Stimulated activated CD8-positive, alpha-beta memory T cell treated with anti-CD3 and anti-CD28 coated beads, Interleukin-12 subunit alpha, Interleukin-12 subunit beta, amount 100 ng/mL, for 24 hours (primary cell): ENCODE results near the gene DPP7.
A peak's percentile ranks its signal among the peaks of the same experiment; 100 is the strongest.

Experiments
- DNase-seq: peaks from one replicate; pipeline ENCODE4 v3.0.0-alpha.2; 2020; ENCODE audit errors: extremely low read depth

The DPP7 gene

DNA sequence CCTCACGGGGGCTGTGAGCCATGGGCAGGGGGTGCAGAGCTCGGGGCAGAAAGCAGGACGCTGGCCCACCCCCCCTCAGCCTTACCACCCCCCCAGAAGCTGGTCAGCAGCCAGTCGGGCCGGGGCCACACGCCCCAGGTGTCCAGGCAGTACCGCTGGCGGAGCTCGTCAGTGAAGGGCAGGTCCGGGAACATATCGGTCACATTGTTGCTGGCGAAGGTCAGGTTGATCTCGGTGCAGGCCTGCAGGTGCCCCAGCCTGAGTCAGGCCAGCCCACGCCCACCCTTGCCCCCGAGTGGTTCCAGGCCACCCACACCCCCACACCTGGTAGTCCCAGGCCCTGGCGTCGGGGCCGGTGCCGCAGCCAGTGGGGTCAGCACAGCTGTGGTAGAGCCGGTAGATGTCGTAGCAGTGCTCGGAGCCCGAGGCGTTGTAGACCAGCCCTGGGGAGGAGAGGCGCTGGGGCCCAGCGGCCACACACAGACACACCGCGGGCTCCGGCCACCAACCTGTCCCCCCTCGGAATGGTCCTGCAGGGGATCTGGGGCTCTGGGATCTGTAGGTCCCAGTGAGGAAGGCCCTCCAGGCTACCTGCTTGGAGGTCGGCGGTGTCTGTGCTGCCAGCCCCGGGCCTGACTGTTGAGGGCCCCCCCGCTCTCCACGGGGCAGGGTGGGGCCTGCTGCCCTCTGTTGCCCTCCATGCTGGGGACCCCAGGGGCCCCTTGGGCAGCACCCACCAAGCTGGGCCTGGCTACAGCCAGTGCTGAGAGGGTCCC is 2.6 kb downstream of the DPP7 start:
- DNase-seq = no peak

DNA sequence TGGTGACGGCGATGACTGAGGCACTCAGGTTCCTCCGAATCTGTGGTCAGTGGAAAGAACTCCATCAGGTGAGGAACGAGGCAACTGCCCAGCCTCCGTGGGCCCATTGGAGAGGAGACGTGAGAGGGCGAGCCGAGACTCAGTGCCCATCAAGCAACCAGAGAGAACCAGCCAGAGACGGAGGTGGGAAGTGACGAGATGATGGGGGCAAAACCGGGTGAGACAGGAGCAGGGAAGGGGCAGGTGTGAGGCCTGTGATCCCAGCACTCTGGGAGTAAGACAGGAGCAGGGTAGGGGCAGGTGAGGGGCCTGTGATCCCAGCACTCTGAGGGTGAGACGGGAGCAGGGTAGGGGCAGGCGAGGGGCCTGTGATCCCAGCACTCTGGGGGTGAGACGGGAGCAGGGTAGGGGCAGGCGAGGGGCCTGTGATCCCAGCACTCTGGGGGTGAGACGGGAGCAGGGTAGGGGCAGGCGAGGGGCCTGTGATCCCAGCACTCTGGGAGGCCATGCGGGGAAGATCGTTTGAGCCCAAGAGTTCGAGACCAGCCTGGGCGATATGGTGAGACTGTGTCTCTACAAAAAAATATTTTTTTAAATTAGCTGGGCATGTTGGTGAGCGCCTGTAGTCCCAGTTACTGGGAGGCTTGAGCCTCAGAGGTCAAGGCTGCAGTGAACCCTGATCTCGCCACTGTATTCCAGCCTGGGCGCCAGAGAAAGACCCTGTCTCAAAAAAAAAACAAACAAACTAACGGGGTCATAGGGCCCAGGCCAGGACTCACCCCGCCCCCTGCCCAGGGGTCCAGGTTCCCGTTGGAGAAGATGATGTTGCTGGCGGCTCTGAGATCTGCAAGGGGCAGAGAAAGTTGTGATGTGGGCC is 3.4 kb downstream of the DPP7 start:
- no peak for DNase-seq

DNA sequence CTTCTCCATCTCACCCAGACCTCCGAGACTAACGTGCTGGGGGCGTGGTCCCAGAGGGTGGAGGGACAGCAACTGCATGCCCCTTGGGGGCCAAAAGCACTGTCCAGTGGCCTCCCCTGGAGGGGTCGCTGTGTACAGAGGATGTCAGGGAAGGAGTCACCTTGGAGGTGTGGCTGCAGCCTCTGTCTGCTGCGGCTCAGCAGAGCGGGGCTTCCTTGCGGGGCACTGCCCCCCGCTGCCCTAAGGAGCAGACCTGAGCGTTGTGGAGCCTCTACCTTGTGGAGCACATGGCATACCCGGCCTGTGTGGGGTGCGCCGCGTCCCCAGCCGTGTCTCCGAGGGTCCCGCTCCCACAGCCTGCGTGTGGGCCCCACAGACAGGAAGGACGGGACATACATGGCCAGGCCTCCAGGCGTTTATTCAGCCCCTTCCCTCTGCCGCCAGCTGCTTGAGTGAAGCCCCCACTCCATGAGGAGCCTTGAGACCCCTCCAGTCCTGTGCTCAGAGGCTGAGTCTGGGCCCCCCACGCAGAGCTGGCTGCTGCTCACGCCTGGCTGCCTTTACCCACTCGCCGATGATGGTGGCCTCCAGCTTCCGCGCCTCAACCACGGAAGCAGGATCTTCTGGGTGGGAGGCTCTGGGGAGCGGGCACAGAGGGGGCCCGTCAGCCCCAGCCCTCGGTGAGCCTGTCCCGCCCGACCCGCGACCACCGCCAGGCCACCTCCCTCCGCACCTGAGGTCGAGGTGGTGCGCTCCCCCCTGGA is 4.2 kb downstream of the DPP7 start:
- no peak for DNase-seq

DNA sequence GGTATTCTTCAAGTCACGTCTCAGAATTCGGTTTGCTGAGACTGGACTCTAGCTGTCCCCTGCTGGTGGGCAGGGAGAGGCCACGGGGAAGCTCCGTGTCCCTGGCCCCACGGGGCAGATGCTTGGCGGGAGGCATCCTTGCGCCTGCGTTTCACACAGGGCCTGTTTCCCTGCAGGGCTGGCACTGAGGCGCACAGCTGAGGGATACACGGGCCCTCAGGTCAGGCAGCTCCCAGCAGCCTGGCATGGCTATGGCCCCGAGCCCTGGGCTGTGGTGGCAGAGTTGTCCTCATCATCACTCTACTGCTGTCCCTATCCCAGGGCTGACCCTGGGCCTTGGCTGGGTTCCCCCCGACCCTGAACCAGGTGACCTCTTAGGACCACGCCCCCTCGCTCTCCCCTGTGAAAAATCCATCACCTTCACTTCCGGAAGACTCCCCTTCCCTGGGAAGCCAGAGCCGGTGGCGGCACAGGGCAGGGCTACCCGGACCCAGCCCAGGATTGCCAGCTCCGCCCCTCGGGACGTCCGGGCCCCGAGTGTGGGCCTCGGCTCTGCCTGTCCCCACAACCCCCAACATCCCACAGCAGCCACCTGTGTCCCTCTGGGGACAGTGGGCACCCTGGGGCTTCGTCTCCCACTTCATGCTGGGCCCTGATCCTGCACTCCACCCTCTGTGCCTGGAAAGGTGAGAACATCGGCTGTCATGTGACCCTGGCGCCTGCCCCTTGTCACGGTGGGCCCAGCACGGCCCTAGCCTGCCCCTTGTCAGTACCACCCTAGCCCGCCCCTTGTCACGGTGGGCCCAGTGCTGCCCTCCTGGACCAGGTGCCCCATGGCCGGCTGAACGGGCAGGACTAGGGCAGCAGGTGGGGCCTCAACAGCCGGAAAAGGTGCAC is 5.0 kb downstream of the DPP7 start:
- no peak for DNase-seq

DNA sequence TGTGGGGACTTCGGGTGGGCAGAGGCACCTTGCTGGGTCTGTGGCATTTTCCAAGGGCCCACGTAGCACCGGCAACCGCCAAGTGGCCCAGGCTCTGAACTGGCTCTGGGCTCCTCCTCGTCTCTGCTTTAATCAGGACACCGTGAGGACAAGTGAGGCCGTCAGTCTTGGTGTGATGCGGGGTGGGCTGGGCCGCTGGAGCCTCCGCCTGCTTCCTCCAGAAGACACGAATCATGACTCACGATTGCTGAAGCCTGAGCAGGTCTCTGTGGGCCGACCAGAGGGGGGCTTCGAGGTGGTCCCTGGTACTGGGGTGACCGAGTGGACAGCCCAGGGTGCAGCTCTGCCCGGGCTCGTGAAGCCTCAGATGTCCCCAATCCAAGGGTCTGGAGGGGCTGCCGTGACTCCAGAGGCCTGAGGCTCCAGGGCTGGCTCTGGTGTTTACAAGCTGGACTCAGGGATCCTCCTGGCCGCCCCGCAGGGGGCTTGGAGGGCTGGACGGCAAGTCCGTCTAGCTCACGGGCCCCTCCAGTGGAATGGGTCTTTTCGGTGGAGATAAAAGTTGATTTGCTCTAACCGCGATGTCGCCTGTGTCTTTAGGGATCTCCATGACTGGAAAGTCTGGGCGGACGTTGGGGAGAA is 5.8 kb downstream of the DPP7 start:
- DNase-seq = no peak

DNA sequence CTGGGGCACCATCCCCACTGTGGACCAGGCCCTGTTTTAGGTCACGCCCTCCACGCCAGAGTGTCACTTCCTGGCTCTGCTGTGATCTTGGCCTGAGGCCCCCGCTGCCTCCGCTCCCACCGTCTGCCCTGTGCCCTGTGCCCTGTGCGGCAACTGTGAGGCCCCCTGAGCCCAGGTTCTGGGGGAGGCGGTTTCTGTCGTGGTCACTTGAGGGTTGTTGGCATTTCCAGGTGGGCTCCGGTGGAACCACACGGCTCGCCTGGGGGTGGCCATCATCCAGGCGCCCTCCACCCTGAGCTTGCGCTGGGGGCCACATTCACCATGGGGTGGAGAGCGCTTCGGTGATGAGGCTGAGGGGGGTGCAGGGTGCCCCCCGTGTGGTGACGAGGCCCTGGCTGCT is 6.6 kb downstream of the DPP7 start:
- no peak for DNase-seq

DNA sequence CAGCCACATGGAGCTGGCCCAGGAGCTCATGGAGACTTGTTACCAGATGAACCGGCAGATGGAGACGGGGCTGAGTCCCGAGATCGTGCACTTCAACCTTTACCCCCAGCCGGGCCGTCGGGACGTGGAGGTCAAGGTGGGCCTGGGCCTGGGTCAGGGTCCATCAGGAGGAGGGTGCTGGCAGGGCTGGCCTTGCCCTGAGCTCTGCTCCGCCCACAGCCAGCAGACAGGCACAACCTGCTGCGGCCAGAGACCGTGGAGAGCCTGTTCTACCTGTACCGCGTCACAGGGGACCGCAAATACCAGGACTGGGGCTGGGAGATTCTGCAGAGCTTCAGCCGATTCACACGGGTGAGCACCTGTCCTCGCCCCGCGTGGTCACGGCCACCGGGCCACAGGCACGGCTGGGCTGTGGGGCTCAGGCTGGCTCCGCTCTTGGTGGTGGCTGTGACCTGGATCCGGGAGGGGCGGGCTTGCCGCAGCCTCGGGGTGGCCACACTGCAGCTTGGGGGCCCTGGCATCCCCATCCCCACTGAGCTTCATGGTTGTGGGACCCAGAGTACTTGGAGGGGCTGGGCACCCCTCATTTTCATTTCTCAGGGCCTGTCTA is 7.1 kb downstream of the DPP7 start:
- no peak for DNase-seq

DNA sequence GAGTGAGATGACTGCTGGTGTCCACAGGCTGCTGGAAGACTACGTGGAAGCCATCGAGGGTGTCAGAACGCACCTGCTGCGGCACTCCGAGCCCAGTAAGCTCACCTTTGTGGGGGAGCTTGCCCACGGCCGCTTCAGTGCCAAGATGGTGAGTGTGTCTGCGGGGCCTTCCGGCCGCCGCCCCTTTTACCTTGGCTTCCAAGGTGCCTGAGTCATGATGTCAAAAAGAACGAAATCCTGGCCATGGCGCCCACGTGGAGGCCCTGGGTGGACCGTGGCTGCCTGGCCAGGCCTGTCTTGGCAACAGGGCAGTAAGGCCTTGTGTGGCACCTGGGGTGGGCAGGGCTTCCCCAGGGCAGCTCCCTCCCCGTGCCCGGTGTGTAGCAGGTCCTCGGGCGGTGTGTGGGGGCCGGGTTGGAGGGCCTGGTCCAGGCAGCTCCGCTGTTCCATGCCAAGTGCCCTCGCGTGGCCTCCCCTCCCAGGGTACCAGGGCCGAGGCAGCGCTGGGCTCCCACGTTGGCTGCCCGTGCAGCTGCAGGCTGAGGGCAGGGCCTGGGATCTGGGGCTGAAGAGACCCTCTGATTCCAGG is 7.8 kb downstream of the DPP7 start:
- DNase-seq = no peak

DNA sequence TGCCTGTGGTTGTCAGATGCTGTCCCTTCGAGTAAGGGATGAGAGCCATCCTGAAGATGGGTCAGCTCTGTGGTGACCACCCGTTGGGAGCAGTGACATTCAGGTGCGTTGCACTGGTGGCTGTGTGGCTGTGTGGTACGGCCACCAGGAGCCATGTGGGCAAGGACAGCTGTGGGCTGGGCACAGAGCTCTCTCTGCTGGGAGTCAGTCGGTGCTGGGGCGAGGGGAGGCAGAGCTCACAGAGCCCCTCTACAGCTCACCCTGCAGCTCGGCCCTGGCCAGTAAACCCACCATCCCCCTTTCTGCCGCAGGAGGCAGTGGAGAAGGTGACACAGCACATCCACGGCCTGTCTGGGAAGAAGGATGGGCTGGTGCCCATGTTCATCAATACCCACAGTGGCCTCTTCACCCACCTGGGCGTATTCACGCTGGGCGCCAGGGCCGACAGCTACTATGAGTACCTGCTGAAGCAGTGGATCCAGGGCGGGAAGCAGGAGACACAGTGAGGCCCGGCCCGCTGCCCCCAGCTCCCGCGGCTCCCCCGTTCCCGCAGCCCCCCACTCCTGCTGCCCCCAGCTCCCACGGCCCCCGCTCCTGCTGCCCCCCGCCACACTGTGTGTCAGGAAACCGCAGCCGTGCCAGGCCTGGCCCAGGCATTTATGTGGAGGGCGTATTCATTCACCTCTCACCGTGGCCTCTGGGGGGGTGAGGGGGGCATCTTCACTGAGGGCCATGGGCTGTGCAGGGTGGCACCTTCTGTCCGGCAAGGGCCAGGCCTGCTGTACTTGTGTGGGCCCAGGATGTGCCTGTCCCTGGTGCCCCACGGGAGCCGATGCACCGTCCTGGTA is 8.5 kb downstream of the DPP7 start:
- DNase-seq = no peak

DNA sequence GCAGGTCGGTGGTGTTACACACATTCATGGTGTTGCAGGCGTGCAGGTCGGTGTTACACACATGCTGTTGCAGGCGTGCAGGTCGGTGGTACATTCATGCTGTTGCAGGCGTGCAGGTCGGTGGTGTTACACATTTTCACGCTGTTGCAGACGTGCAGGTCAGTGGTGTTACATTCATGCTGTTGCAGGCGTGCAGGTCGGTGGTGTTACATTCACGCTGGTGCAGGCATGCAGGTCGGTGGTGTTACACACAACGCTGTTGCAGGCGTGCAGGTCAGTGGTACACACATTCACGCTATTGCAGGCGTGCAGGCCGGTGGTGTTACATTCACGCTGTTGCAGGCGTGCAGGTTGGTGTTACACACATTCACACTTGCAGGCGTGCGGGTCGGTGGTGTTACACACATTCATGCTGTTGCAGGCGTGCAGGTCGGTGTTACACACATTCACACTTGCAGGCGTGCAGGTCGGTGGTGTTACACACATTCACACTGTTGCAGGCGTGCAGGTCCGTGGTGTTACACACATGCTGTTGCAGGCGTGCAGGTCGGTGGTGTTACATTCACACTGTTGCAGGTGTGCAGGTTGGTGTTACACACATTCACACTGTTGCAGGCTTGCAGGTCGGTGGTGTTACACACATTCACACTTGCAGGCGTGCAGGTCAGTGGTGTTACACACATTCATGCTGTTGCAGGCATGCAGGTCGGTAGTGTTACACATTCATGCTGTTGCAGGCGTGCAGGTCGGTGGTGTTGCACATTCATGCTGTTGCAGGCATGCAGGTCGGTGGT is 11.1 kb downstream of the DPP7 start:
- no peak for DNase-seq

DNA sequence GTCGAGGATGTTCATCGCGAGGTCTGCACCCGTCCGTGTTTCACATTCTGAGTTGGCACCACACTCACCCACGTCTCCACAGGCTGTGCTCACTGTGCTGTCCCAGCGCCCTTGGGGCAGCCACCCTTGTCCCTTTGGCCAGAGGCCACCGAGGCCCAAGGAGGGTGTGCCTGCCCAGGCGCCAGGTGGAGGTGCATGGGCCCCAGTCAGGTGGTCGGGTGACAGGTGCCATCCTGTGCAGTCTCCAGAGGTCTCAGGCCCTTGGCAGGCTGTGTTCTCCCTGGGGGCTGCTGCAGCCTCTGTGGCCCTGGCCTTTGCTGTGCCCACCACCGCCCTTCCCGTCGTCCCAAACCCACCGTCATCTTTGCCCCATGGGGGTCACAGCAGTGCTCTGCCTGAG is 15.3 kb downstream of the DPP7 start:
- no peak for DNase-seq

DNA sequence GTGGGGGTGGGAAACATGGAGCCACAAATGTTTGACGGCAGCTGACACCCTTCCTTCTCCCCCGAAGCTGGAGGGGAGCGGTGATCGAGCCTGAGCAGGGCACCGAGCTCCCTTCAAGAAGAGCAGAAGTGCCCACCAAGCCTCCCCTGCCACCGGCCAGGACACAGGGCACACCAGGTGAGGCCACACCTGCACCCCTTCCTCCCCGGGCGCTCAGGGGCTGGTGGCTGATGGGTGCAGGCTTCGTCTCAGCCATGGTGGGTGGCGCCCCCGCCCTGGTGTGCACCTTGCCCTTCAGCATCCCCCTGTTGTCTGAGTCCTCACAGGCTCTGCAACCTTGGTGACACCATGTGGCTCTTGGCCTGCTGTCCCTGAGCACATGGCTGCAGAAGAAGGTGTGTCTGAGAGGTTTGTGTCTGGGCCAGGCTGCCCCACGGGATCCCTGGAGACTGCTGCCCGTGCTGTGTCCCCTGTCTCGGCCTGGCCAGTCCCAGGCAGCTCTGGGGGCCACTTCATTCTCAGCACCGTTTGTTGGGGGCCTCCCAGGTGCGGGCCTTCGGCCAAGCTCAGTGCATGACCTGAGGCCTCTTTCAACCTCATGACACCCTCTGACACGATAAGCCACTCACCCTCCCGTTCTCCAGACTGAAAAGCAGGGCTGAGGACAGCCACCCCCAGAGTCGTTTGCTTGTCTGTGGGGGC is 16.6 kb downstream of the DPP7 start:
- DNase-seq = no peak

DNA sequence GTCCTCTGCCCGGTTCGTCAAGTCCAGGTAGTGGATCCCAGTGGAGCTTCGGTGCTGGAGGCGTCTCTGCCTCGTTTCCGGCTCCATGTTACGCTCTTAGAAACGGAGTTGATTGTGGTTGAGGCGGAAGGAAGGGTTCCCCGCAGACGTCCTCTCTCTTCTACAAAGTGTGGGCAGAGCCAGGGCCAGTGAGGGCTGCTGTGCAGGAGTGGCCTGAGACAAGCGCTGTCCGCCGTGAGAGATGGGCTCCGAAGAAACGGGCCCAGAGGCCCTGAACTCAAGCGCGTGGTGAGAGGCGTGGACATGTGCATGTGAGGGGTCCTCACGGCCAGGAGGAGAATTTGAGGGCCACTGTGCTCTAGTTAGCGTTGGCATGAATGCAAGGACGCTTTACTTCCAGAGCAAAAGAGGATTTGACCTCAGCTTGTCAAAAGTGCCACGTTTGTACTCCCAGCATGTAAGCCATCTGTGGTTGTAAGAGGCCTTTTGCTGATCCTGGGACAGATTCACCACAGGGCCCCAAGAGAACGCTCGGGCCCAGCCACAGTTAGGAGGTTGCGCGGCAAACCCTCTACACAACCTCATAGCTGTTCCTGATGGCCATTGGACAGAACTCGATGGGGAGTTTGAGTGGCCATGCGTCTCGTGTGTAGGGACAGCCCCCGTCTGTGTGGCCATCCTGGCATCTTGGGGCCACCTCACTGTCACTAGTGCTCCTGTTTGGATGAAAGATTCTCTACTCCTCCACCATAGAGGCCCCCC is 17.6 kb downstream of the DPP7 start:
- no peak for DNase-seq

DNA sequence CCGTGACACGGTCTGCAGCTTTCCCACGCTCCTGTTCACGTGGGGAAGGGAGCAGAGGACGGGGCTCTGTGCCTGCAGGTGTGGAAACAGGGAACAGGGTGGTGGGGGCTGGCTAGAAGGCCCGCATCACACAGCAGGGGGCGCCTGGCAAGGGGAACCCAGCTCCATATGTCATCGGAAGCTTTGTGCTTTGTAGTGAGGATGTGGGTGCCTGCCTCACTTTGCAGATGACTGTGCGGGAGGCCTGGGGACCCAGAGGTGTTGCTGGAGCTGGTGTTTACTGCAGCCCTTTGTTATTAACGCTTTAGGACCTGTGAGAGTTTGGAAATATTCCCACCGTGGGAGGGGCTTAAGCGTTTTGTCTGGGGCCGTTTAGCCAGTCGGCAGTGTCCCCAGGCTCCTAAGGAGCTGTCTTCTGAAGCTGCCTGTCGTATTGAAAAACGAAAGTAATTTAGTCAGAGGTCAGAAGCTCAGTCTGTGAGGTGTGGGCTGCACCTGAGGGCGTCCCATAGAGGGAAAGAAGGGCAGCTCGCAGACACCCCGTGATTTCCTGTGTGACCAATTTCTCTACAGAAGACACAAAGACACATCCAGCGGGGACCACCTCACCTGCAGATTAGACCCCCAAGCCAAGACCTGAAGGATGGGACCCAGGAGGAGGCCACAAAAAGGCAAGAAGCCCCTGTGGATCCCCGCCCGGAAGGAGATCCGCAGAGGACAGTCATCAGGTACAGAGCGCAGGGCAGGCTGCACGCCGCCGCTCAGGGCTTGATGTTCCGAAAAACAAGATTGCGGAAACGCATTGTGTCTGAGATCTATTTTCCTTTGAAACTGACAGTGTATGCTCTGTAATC is 18.6 kb downstream of the DPP7 start:
- peak; percentile 64 for DNase-seq

DNA sequence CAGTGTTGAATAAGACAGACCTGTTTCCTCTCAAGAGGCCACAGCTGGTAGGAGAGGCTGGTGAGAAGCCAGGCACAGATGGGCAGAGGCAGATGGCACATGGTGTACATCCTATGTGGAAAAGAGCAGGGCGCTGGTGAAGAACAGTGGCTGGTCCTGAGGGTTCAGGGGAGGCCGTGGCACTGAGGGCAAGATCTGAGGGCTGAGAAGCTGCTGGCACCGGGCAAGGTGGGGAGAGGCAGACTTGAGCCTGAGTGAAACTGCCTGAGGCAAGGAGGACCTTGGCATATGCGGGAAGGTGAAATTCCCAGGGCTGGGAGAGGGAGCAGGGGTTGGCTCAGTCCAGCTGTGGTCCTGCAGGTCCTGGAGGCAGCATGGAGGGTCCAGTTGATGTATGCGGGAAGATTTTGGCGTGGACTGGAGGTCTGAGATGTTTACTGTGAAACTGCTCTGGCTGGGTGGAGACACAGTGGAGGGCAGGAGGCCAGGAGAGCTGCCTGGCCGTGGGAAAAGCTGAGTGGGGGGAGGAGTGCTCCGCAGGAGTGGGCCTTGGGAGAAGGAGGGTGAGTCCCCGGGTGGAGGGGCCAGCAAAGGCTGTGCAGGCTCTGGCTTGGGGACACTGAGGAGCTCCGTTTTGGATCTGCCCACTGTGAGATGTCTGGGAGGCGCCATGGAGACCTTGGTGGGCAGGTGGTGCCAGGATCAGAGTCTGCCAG is 25.1 kb downstream of the DPP7 start:
- DNase-seq = no peak
